Left forelimb (tissue), 1 donor: Measurements from ENCODE around the gene TSPO2.

Experiments used
- DNase-seq: peaks from one replicate; pipeline ENCODE4 v3.0.0-alpha.2; 2018; ENCODE audit warnings: low spot score

The TSPO2 gene

DNA sequence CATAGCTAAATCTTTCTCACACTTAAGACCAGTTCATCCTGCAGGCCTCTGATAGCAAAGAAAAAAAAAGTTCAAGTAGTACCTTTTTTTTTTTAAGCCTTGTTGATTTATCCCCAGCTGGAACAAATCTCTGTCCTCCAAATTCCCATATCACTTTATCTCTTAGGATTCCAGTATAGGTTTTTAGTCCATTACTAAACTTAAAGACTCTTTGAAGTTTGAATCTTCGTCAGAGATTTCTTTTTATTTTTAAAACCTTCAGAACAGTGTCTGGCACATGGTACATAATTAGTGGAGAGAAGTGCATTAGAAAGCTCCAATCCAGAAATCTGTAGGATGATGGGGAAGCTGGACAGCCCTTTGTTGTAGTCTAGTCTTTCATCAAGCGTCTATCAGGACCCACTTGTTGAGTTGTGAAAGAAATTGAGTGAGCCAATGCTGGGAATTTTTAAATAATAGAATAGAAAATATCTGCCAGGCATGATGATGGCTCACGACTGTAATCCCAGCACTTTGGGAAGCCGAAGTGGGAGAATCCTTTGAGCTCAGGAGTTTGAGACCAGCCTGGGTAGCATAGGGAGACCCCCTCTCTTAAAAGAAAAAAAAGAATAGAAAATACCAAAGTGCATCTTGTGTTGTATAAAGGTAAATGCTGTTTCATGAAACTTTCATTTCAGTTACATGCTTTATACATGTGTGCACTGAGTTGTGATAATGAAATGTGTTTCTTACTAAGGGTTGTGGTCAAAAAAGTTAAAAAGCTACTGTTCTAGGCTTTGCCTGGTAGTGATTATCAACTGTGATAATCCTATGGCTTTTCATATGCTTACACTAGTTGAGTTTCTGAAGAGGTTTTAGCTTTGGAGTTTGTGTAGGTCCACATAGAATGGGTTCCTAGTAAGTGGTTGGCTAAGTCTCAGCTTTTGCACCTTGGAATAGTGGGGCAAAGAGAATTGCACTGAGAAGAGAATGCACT is 33.7 kb downstream of the TSPO2 start:
- DNase-seq = no peak

DNA sequence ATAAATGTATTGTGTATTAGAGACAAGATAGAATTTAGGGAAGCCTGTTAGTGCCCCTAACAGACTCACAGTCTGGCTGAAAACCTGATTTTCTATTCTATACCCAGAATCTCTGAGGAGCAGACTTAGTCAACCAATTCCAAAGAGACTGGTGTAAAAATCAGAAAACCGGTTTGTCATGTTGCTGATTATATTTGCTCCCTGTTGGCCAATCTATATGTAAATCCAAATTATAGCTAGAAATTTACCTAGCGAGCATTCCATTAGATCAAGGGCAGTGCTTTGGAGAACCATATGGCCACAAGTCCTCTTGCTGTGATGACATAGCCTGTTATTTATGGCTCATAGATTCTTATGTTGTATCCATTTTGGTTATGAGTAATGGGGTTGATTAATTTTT is 35.3 kb downstream of the TSPO2 start:
- DNase-seq = no peak

DNA sequence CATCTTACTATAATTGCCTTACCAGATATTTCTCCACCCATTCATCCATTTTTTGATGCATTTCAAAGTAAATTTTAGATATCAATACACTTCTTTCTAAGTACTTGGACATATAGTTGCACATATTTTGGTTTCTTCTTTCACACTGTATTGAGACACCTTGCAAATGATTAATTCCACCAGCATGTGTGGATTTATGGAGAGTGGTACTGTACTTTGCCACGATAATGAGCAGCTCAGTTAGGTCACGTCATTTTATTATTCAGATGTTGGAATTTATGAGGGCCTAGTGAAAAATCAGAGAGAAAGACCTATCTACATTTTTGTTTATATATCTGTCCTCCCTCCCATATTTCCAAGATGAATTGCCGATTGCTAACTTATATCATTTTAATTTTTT is 35.8 kb downstream of the TSPO2 start:
- DNase-seq = no peak

DNA sequence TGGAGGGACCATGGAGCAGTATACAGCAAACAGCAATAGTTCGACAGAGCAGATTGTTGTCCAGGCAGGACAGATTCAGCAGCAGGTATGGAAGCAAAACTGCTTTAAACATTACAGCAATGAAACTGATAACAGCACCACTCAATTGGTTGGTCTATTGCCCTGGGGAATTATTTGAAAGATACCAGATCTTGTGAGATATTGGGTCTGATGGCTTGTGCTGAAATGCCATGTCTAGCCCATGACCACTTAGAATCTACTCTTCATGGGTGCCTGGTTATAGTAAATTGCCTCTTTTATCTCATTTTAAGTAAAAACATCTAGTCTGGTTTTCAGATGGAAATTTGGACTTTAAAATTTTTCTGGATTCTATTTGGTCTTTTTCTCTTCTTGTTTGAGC is 36.8 kb downstream of the TSPO2 start:
- no peak for DNase-seq

DNA sequence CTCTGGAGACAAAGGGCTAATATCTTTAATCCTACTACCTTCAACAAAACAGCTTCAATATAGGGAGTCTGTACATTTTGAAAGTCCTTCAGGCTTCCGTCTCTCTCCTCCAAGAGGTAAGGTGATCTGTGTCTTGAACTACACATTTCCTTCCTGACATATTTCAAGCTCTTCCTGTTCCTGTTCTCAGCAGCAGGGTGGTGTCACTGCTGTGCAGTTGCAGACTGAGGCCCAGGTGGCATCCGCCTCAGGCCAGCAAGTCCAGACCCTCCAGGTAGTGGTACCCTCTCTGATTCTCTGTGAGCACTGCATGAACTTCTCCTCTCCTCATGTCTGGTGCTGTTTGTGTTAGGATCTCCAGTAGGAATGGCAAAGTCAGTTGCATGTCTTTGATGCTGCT is 38.4 kb downstream of the TSPO2 start:
- no peak for DNase-seq

DNA sequence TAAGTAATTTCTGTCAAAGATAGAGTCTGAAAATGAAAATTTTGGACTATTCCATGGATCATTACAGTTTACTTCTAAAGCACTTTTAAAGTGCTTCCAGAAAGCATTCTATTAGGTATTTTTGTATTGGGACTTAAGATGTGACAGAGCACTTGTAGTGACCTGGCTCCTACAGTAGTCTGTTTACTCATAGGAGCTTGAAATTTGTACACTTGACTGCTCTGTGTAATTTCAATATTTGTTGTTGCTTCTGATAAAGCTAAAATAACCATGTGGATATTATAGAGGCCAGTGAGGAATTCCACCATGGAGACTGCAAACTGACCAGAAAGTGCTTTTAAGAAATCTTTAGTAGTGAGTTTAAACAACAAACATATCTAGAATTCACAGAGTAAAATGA is 40.8 kb downstream of the TSPO2 start:
- no peak for DNase-seq

DNA sequence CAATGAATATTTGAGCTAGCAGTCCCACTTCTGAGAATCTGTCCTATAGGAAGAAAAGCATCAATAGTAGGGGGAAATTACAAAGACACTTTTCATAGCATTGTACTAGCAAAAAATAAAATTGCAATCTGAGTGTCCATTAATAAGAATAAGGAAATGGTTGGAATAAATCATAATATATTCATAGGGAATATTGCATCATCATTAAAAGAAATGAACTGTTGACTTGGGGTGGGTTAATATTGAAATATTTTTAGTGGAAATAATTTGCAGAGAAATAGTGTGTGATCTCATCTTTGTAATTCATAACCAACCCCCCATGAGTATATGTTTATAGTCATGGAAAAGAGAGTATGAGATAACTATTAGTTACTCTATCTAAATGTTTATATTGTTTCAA is 42.9 kb downstream of the TSPO2 start:
- no peak for DNase-seq

DNA sequence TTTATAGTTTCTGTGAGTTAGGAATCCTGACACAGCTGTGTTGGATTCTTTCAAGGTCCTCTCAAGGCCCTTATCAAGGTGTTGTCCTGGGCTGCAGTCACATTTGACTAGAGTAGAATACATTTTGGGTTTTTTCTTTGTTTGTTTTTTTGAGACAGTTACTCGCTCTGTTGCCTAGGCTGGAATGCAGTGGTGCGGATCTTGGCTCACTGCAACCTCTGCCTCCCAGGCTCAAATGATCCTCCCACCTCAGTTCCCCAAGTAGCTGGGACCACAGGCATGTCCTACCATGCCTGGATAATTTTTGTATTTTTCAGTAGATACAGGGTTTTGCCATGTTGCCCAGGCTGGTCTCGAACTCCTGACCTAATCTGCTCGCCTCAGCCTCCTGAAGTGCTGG is 46.2 kb downstream of the TSPO2 start:
- DNase-seq = no peak

DNA sequence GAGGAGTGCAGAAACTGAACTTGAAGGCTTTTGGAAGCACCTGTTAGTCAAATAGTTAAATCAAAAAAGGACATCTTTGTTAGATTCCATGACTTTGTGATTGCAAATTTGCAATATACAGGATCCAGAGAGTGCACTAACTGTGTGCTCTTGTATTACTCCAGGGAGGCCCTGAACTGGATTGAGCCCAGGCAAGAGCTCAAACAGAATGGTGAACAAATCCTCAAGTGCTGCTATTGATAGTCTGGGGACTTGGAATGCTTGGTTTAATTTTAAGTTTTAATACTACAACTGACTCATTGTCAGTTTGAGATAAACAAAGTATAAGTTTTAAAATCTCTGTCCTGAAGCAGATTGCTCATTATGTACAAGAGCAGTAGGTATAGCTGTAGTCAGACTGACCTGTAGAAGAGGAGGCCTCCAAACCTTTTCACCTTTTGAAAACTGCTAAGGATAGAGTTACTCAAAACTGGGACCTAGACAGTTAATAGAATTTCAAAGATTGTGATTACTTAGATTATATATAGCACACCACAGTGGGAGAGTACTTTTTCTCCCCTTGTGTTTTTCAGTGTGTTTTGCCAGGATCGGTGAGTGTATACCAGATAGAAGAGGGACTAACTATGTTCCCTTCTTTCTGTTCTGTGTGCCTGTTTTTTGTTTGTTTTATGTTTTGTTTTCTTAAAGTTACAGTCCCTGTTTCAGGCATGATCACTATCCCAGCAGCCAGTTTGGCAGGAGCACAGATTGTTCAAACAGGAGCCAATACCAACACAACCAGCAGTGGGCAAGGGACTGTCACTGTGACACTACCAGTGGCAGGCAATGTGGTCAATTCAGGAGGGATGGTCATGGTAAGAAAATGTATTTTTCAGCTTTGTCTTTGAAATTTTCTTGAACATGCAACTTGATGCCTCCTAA is 48.8 kb downstream of the TSPO2 start:
- no peak for DNase-seq

DNA sequence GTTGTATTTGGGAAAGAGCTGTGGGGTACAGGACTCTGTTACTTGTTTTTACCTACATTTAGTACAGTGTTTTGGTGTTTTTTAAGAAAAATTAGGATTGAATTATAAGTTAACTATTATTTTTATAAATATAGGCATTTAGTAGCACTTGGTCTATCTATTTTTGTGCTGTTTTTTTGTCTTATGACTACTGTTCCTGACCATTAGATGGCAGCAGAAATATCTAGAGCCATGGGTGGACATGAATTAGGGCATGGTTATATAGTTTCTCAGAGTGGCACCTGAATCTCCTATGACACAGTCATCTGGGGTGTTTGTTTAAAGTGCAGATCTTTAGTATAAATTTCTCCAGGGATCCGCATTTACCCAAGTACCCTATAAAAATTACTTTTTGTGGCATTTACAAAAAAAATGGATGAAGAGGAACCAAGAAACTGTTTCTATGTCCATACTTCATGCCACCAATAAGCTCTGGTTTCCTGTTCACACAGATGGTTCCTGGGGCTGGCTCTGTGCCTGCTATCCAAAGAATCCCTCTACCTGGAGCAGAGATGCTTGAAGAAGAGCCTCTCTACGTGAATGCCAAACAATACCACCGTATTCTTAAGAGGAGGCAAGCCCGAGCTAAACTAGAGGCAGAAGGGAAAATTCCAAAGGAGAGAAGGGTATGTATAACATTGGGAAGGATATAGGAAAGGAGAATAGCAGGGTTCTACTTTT is 50.3 kb downstream of the TSPO2 start:
- no peak for DNase-seq

DNA sequence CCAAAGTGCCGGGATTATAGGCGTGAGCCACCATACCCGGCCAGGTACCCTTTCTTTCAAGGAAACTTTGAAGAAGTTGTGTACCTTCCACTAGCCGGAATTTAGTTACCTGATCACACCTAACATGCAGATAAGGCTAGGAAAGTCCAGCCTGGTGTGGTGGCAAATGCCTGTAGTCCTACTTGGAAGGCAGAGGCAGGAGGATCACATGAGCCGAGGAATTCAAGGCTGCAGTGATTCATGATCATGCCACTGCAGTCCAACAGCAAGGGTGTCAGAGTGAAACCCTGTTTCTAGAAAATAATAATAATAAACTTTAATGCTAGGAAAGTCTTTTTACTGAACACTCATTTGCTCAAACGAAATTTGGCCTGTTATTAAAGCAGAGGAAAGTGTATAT is 51.5 kb downstream of the TSPO2 start:
- no peak for DNase-seq
